RWPE2 (cell line): ENCODE results near the gene CBY1.
A peak's percentile ranks its signal among the peaks of the same experiment; 100 is the strongest.

Experiments
- ATAC-seq: fragments of 200-7000 bp; cut with Tn5 transposase; 3 replicates; pipeline ENCODE4 v1.9.1; 2021; ENCODE audit warnings: low read depth
- DNase-seq: peaks from one replicate; pipeline ENCODE4 v3.0.0-alpha.2; 2020; ENCODE audit warnings: low spot score
- H3K27ac ChIP-seq: fragments of 450-650 bp; 2 replicates; pipeline ENCODE4 v1.5.1; 2017; ENCODE audit warnings: mild to moderate bottlenecking; ENCODE audit not compliant: poor library complexity, severe bottlenecking
- H3K27me3 ChIP-seq: fragments of 250-450 bp; sonication (Bioruptor Pico); 2 replicates; pipeline ENCODE4 v1.5.1; 2021; ENCODE audit warnings: mild to moderate bottlenecking, moderate library complexity; ENCODE audit not compliant: insufficient read depth, poor library complexity, severe bottlenecking
- H3K36me3 ChIP-seq: fragments of 250-450 bp; sonication (Bioruptor Pico); 2 replicates; pipeline ENCODE4 v1.5.1; 2020; ENCODE audit warnings: low read depth, mild to moderate bottlenecking, moderate library complexity
- H3K4me1 ChIP-seq: fragments of 250-450 bp; sonication (Bioruptor Pico); 2 replicates; pipeline ENCODE4 v1.5.1; 2021; ENCODE audit warnings: mild to moderate bottlenecking, moderate library complexity; ENCODE audit not compliant: insufficient read depth, poor library complexity, severe bottlenecking
- H3K4me3 ChIP-seq: fragments of 250-450 bp; sonication (Bioruptor Pico); 2 replicates; pipeline ENCODE4 v1.5.1; 2021; ENCODE audit warnings: mild to moderate bottlenecking, moderate library complexity; ENCODE audit not compliant: severe bottlenecking
- H3K9me3 ChIP-seq: fragments of 250-450 bp; sonication (Bioruptor Pico); 2 replicates; pipeline ENCODE4 v1.5.1; 2021; ENCODE audit warnings: mild to moderate bottlenecking, moderate library complexity; ENCODE audit not compliant: severe bottlenecking
- CTCF ChIP-seq: fragments of 450-650 bp; IDR thresholded peaks from one replicate; pipeline ENCODE4 v1.5.1; 2017; ENCODE audit warnings: mild to moderate bottlenecking, moderate library complexity; ENCODE audit not compliant: poor library complexity, severe bottlenecking

CBY1 gene

GRCh38 chr22:38684895-38685294 is 28.5 kb downstream of the CBY1 start:
- Histone ChIP-seq H3K36me3 (peaks cover 61% of the 10 kb centered on the region), H3K27ac (no peak overlapping the region), H3K27me3 (no peaks in the 10 kb centered on the region), H3K9me3 (no peaks in the 10 kb centered on the region), H3K4me1 (peaks cover 7% of the 10 kb centered on the region), H3K4me3 (no peak overlapping the region)
- TF ChIP-seq CTCF: no peak
- ATAC-seq: no peak
- DNase-seq: no peak

GRCh38 chr22:38685761-38686160 is 29.3 kb downstream of the CBY1 start:
- DNase-seq: no peak
- ATAC-seq: no peak
- Histone ChIP-seq H3K36me3 (peaks cover 70% of the 10 kb centered on the region), H3K9me3 (no peaks in the 10 kb centered on the region), H3K4me1 (peaks cover 3% of the 10 kb centered on the region), H3K27me3 (no peaks in the 10 kb centered on the region), H3K27ac (no peak overlapping the region), H3K4me3 (no peak overlapping the region)
- no peak for TF ChIP-seq CTCF

GRCh38 chr22:38689651-38690050 is 33.2 kb downstream of the CBY1 start:
- peaks cover 85% of the 10 kb centered on the region for H3K36me3 ChIP-seq
- H3K4me3 ChIP-seq: no peak overlapping the region
- no peak for ATAC-seq
- H3K4me1 ChIP-seq: no peaks in the 10 kb centered on the region
- H3K27me3 ChIP-seq: no peaks in the 10 kb centered on the region
- no peak for TF ChIP-seq CTCF
- no peak overlapping the region for H3K27ac ChIP-seq
- no peaks in the 10 kb centered on the region for H3K9me3 ChIP-seq
- no peak for DNase-seq

GRCh38 chr22:38694049-38694448 is 37.6 kb downstream of the CBY1 start:
- Histone ChIP-seq H3K27ac (no peak overlapping the region), H3K4me1 (peaks cover 29% of the 10 kb centered on the region), H3K27me3 (no peaks in the 10 kb centered on the region), H3K4me3 (no peak overlapping the region), H3K36me3 (peaks cover 80% of the 10 kb centered on the region), H3K9me3 (no peaks in the 10 kb centered on the region)
- ATAC-seq (no peak), DNase-seq (no peak)
- TF ChIP-seq CTCF: no peak

GRCh38 chr22:38694940-38695339 is 38.5 kb downstream of the CBY1 start:
- no peak overlapping the region for H3K4me3 ChIP-seq
- no peaks in the 10 kb centered on the region for H3K27me3 ChIP-seq
- TF ChIP-seq CTCF: no peak
- ATAC-seq (no peak), DNase-seq (no peak)
- H3K36me3 ChIP-seq: peaks cover 73% of the 10 kb centered on the region
- H3K9me3 ChIP-seq: no peaks in the 10 kb centered on the region
- peak overlapping the region; percentile 75 for H3K27ac ChIP-seq
- H3K4me1 ChIP-seq: peaks cover 29% of the 10 kb centered on the region
